ENCODE measurements around the gene KLF14. TPM values are rescaled to one million over a fixed set of nuclear protein-coding genes. Genes with fewer than 3 reads are reported as not detected.
"Not testable (repeated sequence)": the region's sequence is repeated elsewhere in the genome, so short reads cannot be mapped to it uniquely, and the experiment has no call there.

KLF14 gene
- total RNA-seq, 2 experiments from 2014 or later: not detected

GRCh38 chr7:130703851-130704250 lies 30.2 kb downstream of the KLF14 start:
- peaks cover 4% of the 10 kb centered on the region for H3K9me3 Mint-ChIP-seq (ENCODE audit: insufficient read depth)
- no peaks in the 10 kb centered on the region for H3K36me3 Mint-ChIP-seq (ENCODE audit: low read depth)
- ChIA-PET POLR2A (no interaction called here), CTCF (no interaction called here)
- DNase-seq (no peak), ATAC-seq (no peak)
- H3K27me3 Mint-ChIP-seq (ENCODE audit: low read depth): peaks cover 28% of the 10 kb centered on the region
- H3K4me1 Mint-ChIP-seq (ENCODE audit: low read depth): no peaks in the 10 kb centered on the region
- no peak overlapping the region for H3K4me3 Mint-ChIP-seq
- H3K27ac Mint-ChIP-seq: no peak overlapping the region

DNA sequence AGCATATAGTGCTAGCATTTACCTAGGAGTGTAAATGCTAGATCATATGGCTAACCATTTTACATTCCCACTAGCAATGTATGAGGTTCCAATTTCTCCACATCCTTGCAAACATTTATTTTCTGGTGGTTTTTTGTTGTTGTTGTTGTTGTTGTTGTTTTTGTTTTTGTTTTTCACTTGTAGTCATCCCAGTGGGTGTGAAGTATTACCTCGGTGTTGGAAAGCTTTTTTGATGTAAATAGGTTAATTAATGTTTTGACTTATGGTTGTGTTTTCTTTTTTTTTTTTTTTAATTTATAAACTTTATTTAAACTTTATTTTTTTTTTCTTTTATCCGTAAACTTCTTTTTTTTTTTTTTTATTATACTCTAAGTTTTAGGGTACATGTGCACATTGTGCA lies 32.4 kb downstream of the KLF14 start:
- Mint-ChIP-seq H3K9me3 (ENCODE audit: insufficient read depth) (peaks cover 4% of the 10 kb centered on the region), H3K27ac (no peak overlapping the region), H3K36me3 (ENCODE audit: low read depth) (no peaks in the 10 kb centered on the region), H3K4me1 (ENCODE audit: low read depth) (no peaks in the 10 kb centered on the region), H3K4me3 (no peak overlapping the region), H3K27me3 (ENCODE audit: low read depth) (peaks cover 19% of the 10 kb centered on the region)
- ChIA-PET POLR2A (no interaction called here), CTCF (no interaction called here)
- no peak for ATAC-seq
- DNase-seq: no peak

- Mint-ChIP-seq H3K36me3 (ENCODE audit: low read depth) (no peaks in the 10 kb centered on the region), H3K27me3 (ENCODE audit: low read depth) (peaks cover 12% of the 10 kb centered on the region), H3K4me3 (no peak overlapping the region), H3K27ac (no peak overlapping the region), H3K4me1 (ENCODE audit: low read depth) (no peaks in the 10 kb centered on the region), H3K9me3 (ENCODE audit: insufficient read depth) (no peaks in the 10 kb centered on the region)
- POLR2A ChIA-PET: no interaction called here
- CTCF ChIA-PET: interaction anchor here (1.0 kb wide), 1 partner anchor 8 kb away, joined by 3 read pairs; no protein-coding TSS in a partner anchor
- DNase-seq (no peak), ATAC-seq (no peak)
Measured at GRCh38 chr7:130700760-130701159, 33.2 kb downstream of the KLF14 start.

DNA sequence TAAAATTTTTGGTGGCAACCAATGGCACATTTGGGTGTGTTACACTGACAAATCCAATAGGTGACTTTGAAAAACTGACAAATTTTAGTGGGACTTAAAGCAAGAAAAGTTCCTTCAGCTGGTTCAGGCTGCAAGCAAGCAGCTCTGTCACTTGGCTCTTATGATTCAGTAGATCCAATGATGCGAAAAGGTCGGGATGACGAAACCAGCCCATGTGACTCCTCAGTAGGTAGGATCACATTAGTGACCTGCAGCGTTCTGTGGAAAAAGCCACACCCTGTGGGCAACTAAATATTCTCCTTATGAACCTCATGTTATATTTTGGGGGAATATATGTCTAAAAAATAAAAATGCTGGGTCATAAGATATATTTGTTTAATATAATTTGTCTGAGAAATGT lies 34.3 kb downstream of the KLF14 start:
- H3K27ac Mint-ChIP-seq: no peak overlapping the region
- no peak for DNase-seq
- CTCF ChIA-PET: no interaction called here

DNA sequence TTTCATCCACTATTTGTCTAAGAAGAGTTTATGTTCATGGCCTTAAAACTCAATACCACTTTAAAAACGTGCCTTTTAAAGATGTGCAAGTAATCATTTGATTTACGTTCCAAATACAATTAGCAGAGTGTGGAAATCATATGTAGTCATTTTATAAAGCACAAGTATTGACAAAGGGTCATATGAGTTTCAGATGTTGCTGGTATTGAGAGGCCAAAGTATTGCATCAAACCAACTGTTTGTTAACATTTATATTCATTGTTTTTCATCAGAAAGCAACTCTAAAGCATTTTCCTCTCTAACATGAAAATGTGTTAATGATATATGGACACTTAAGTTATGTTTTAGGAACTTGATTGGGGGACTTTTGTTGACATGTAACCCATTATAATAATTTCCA lies 36.2 kb downstream of the KLF14 start:
- no peak overlapping the region for H3K4me3 Mint-ChIP-seq
- POLR2A ChIA-PET: no interaction called here
- no peaks in the 10 kb centered on the region for H3K4me1 Mint-ChIP-seq (ENCODE audit: low read depth)
- no peaks in the 10 kb centered on the region for H3K36me3 Mint-ChIP-seq (ENCODE audit: low read depth)
- peaks cover 5% of the 10 kb centered on the region for H3K27me3 Mint-ChIP-seq (ENCODE audit: low read depth)
- CTCF ChIA-PET: no interaction called here
- no peak for DNase-seq
- no peak overlapping the region for H3K27ac Mint-ChIP-seq
- H3K9me3 Mint-ChIP-seq (ENCODE audit: insufficient read depth): no peaks in the 10 kb centered on the region
- no peak for ATAC-seq

More for the DNA sequence above, 34.3 kb downstream of the KLF14 start:
- Mint-ChIP-seq H3K9me3 (ENCODE audit: insufficient read depth) (no peaks in the 10 kb centered on the region), H3K4me3 (no peak overlapping the region), H3K27me3 (ENCODE audit: low read depth) (peaks cover 9% of the 10 kb centered on the region), H3K4me1 (ENCODE audit: low read depth) (no peaks in the 10 kb centered on the region), H3K36me3 (ENCODE audit: low read depth) (no peaks in the 10 kb centered on the region)
- no peak for ATAC-seq
- POLR2A ChIA-PET: no interaction called here

GRCh38 chr7:130695840-130696239 lies 38.2 kb downstream of the KLF14 start:
- Mint-ChIP-seq H3K27ac (no peak overlapping the region), H3K4me1 (ENCODE audit: low read depth) (no peaks in the 10 kb centered on the region), H3K9me3 (ENCODE audit: insufficient read depth) (no peaks in the 10 kb centered on the region), H3K4me3 (no peak overlapping the region), H3K27me3 (ENCODE audit: low read depth) (peaks cover 5% of the 10 kb centered on the region), H3K36me3 (ENCODE audit: low read depth) (no peaks in the 10 kb centered on the region)
- POLR2A ChIA-PET: no interaction called here
- ATAC-seq (no peak), DNase-seq (no peak)
- CTCF ChIA-PET: no interaction called here

- DNase-seq; H3K27me3 Mint-ChIP-seq (ENCODE audit: low read depth); H3K27ac Mint-ChIP-seq; H3K4me3 Mint-ChIP-seq; H3K9me3 Mint-ChIP-seq (ENCODE audit: insufficient read depth); H3K36me3 Mint-ChIP-seq (ENCODE audit: low read depth); POLR2A ChIA-PET; ATAC-seq; H3K4me1 Mint-ChIP-seq (ENCODE audit: low read depth); CTCF ChIA-PET: not testable (repeated sequence)
Measured at GRCh38 chr7:130692396-130692795, 41.6 kb downstream of the KLF14 start.

GRCh38 chr7:130689683-130690082 lies 44.3 kb downstream of the KLF14 start:
- ATAC-seq (no peak), DNase-seq (no peak)
- Mint-ChIP-seq H3K36me3 (ENCODE audit: low read depth) (no peaks in the 10 kb centered on the region), H3K27ac (no peak overlapping the region), H3K27me3 (ENCODE audit: low read depth) (no peaks in the 10 kb centered on the region), H3K4me3 (no peak overlapping the region), H3K4me1 (ENCODE audit: low read depth) (no peaks in the 10 kb centered on the region), H3K9me3 (ENCODE audit: insufficient read depth) (no peaks in the 10 kb centered on the region)
- CTCF ChIA-PET: no interaction called here
- POLR2A ChIA-PET: no interaction called here

DNA sequence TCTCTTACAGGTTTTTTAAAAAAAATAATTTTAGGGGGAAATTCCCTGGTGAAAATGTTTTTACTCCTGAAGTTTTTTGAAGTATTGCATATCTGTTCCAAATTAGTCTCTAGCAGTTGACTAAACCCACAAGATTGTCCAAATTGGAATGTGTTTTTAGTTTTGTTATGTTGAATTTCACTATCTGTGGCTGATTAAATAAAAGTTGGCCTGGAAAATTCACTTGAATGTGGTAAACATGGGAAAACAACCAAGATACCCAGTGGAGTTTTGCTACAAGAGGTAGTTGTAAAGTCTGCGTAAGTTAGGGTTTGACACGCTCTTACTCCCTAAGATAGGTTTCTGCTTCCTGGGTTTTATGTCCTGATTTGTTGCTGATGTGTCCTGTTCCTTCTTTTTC lies 51.0 kb downstream of the KLF14 start:
- Mint-ChIP-seq H3K4me3 (no peak overlapping the region), H3K36me3 (ENCODE audit: low read depth) (no peaks in the 10 kb centered on the region), H3K4me1 (ENCODE audit: low read depth) (no peaks in the 10 kb centered on the region), H3K27ac (no peak overlapping the region), H3K27me3 (ENCODE audit: low read depth) (peaks cover 11% of the 10 kb centered on the region), H3K9me3 (ENCODE audit: insufficient read depth) (no peaks in the 10 kb centered on the region)
- ATAC-seq: no peak
- no peak for DNase-seq
- ChIA-PET POLR2A (no interaction called here), CTCF (no interaction called here)

Other genes starting within 250 kb of the KLF14 start
- gene MEST, start 242.1 kb downstream of the KLF14 start, total RNA-seq: 1 to 10 TPM; 2.9 to 3.5 TPM
- 10 to 100 TPM; 14.1 to 14.6 TPM for gene COPG2, start 65.5 kb downstream of the KLF14 start, total RNA-seq
- not detected for gene TSGA13, start 47.7 kb downstream of the KLF14 start, total RNA-seq

Measured in activated CD8-positive, alpha-beta T cell treated with anti-CD3 and anti-CD28 coated beads, Interleukin-2, amount 10 ng/mL, durations not matched to agents 7 days and 5 days (primary cell).